GM19099 (cell line): ENCODE measurements around the gene NGEF.

ENCODE experiments used
- POLR2A ChIP-seq: IDR thresholded peaks from 3 replicates; pipeline ENCODE4 v1.6.1; 2011; ENCODE audit warnings: low read depth; ENCODE audit not compliant: insufficient read length; ENCODE audit errors: extremely low read depth

Gene NGEF

DNA sequence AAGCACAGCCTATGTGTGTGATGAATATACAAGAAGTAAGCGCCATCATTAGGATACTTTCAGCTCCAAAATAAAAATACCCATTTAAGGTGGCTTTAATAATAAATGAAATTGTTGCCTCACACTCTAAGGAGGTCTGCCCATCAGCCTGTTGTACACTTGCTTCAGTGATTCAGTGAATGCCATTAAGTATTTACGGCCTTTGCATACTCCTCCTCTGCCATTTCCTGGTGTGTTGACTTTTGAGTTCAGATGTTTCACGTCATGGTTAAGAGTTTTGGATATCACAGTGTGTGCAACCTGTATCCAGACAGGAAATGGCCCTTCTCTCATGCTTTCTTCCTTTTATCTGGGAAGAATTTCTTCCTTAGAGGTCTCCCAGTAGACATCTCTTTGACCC lies 181.6 kb downstream of the NGEF start:
- no peak for TF ChIP-seq POLR2A

DNA sequence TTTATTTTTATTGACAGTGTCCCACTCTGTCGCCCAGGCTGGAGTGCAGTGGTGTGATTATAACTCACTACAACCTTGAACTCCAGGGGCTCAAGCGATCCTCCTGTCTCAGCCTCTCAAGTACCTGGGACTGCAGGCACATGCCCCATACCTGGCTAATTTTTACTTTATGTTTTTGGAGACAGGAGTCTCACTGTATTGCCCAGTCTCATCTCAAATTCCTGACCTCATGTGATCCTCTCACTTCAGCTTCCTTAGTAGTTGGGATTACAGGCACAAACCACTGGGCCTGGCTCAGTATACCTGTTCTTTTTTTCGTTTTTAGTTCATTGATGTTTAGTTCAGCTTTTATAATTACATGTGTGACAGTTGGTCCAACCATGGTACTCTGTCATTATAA lies 183.1 kb downstream of the NGEF start:
- no peak for TF ChIP-seq POLR2A
